ENCODE data around the gene HHAT.

Gene HHAT

DNA sequence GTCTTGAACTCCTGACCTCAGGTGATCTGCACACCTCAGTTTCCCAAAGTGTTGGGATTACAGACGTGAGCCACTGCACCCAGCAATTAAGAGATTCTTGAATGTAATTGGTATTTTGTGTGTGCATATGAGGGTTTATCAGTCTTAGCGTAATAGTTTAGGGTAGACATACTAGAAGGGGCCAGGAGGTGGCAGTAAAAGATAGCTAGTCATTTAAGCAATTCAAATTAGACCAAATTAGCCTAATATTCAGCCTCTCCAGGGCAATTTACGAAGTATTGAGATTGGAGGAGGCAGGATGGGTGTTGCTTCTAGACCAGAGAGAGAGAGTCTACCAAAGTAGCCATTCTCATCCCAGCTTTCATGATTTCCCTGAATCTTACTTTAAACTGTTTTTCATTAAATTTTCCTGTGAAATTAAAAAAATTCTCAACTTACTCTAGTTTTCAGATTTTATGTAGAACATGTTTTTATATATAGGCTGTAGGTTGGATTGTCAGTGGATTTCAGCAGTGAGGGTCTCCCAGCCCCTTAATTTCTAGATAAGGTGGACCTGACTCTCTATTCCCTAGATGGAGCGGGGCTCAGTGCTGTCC is 119.7 kb downstream of the HHAT start:
- Mint-ChIP-seq H3K9me3 (no peaks in the 10 kb centered on the region), H3K4me1 (ENCODE audit: low read depth in 2 of 2) (peaks cover 7 to 13% of the 10 kb centered on the region in 2 donors), H3K4me3 (no peak overlapping the region), H3K27ac (no peak overlapping the region), H3K36me3 (ENCODE audit: insufficient read depth) (no peaks in the 10 kb centered on the region), H3K27me3 (no peaks in the 10 kb centered on the region)
- peak; percentile 2 to 19 (median 7) for DNase-seq
- no peak for ATAC-seq (replicated peaks)

DNA sequence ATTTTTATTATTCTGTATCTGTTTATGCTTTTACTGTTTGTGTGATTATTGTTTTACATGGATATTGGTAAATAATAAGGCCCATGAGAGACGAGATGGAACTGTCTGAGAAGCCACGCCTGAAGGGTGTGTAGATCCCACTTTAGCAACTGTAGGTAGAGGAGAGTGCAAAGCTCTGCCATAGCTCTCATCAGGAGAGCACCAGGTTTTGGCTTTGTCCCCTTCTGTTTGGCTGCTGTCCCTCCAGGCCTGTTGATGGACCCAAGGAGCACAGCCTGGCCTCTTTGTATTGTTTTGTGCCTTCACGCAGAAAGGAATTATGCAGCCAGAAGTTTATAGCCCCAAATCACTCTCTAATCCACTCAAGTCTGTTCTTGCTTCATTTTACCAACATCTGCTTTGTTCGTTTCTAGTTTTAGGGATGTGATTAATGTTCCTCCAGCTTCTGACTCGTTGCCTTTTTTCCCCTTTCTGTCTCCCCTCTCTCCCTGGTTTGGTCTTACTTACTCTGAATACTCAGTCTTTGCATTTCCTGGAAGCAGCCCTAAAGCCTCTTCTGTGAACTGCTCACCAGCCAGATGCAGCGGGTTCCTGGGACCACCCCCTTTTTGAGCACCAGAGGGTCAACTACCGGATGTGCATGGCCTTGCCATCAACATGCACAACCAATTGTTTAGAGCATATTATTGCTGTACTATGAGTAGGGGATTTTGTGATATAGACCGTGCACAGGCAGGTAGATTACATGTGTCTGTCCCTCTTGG is 127.3 kb downstream of the HHAT start:
- H3K4me1 Mint-ChIP-seq (ENCODE audit: low read depth in 2 of 2): peaks cover 0 to 1% of the 10 kb centered on the region in 2 donors
- no peak overlapping the region for H3K4me3 Mint-ChIP-seq
- ATAC-seq (replicated peaks) (no peak), DNase-seq (no peak)
- H3K27ac Mint-ChIP-seq: no peak overlapping the region
- no peaks in the 10 kb centered on the region for H3K9me3 Mint-ChIP-seq
- H3K27me3 Mint-ChIP-seq: no peaks in the 10 kb centered on the region
- H3K36me3 Mint-ChIP-seq (ENCODE audit: insufficient read depth): peaks cover 4% of the 10 kb centered on the region

DNA sequence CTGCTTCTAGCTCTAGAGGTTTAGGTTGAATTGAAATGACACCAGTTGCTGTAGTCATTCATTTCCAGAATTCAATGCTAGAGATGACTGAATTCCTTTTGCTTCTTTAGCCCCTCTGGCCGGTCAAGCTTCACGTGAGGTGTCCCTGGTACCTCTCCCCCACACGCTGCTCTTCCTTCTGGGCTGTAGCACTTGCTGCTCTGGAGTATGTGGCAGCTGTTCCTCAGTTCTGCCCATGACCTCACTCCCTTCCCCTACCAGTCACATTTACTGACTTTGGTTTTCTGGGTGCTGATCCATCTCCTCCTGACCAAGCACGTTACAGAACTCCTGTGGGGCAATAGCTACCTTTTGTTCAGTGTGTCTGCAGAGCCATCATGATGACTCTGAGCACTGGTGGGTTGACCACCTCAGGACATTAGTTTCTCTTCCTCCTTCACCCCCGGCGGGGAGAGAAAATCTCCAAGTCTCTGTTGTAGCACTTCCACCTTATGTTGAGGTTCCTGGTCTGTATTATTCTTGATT is 128.1 kb downstream of the HHAT start:
- Mint-ChIP-seq H3K4me1 (ENCODE audit: low read depth in 2 of 2) (peaks cover 0 to 1% of the 10 kb centered on the region in 2 donors), H3K36me3 (ENCODE audit: insufficient read depth) (peaks cover 4% of the 10 kb centered on the region), H3K27me3 (no peaks in the 10 kb centered on the region), H3K9me3 (no peaks in the 10 kb centered on the region), H3K4me3 (no peak overlapping the region), H3K27ac (no peak overlapping the region)
- ATAC-seq (replicated peaks) (no peak), DNase-seq (no peak)

DNA sequence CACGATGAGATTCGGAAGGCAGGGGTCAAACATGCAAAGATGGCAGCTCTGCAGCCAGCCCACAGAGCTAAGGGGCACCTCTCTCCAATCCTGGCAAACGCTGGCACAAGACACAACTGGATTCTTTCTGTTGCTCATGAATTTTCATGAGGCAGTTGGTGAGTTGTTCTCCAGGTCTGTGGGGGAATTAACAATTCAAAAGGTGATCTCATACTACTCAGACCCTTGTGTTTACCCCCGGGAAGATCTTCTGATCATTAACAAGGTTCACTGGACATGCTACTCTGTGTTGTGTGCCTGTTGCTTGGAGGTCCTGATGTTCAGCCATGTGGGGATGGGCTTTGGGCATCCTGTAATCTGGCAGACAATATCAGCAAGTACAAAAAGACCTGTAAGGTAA is 128.9 kb downstream of the HHAT start:
- H3K4me3 Mint-ChIP-seq: no peak overlapping the region

DNA sequence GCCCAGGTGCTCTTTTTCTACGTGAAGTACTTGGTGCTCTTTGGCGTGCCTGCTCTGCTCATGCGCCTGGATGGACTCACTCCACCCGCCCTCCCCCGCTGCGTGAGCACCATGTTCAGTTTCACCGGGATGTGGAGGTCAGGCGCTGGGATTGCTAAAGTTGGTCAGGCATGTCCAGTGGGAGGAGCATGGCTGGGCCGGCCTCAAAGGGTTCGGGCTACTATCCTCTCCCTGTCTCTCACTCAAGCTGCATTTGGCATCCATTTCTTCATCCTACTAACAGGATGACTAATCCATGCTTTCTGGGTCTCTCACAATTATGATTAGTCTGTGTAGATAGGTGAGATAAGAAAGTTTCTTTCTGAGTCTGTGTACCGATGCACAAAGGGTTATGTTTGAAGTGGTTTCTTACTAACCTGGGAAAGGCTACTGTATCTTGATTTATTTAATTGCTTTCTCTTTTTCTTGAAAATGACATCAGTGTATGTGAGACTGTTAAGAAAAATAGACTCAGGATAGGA is 135.9 kb downstream of the HHAT start:
- Mint-ChIP-seq H3K27ac (no peak overlapping the region), H3K4me3 (no peak overlapping the region)
- DNase-seq: no peak

More for the DNA sequence above, 128.9 kb downstream of the HHAT start:
- Mint-ChIP-seq H3K4me1 (ENCODE audit: low read depth in 2 of 2) (peaks cover 0 to 1% of the 10 kb centered on the region in 2 donors), H3K36me3 (ENCODE audit: insufficient read depth) (peaks cover 4% of the 10 kb centered on the region), H3K9me3 (no peaks in the 10 kb centered on the region), H3K27ac (no peak overlapping the region), H3K27me3 (no peaks in the 10 kb centered on the region)
- DNase-seq: no peak
- no peak for ATAC-seq (replicated peaks)

DNA sequence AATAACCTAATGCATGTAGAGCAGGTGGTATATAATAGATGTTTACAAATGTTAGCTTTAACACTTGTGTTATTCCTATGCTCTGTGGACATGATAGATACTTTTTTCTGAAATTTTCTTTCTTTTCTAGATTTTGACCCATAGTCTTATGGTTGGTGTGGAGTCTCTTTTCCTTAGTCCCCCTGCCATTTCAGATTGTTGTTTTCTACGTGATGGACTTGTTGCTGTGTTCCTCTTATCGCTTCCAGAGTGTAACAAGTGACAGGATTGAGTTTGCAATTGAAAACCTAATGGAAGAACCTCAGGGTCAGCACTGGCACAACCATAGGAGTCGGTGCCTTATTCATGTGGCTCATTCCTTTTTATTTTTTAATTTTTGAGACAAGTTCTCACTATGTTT is 136.4 kb downstream of the HHAT start:
- H3K27ac Mint-ChIP-seq: no peak overlapping the region
- no peak overlapping the region for H3K4me3 Mint-ChIP-seq
- no peaks in the 10 kb centered on the region for H3K27me3 Mint-ChIP-seq
- H3K36me3 Mint-ChIP-seq (ENCODE audit: insufficient read depth): no peaks in the 10 kb centered on the region
- ATAC-seq (replicated peaks): no peak
- no peak for DNase-seq
- no peaks in the 10 kb centered on the region for H3K9me3 Mint-ChIP-seq
- no peaks in the 10 kb centered on the region for H3K4me1 Mint-ChIP-seq (ENCODE audit: low read depth in 2 of 2)

More for the DNA sequence above, 135.9 kb downstream of the HHAT start:
- Mint-ChIP-seq H3K36me3 (ENCODE audit: insufficient read depth) (no peaks in the 10 kb centered on the region), H3K9me3 (no peaks in the 10 kb centered on the region), H3K27me3 (no peaks in the 10 kb centered on the region), H3K4me1 (ENCODE audit: low read depth in 2 of 2) (no peaks in the 10 kb centered on the region)
- ATAC-seq (replicated peaks): no peak

DNA sequence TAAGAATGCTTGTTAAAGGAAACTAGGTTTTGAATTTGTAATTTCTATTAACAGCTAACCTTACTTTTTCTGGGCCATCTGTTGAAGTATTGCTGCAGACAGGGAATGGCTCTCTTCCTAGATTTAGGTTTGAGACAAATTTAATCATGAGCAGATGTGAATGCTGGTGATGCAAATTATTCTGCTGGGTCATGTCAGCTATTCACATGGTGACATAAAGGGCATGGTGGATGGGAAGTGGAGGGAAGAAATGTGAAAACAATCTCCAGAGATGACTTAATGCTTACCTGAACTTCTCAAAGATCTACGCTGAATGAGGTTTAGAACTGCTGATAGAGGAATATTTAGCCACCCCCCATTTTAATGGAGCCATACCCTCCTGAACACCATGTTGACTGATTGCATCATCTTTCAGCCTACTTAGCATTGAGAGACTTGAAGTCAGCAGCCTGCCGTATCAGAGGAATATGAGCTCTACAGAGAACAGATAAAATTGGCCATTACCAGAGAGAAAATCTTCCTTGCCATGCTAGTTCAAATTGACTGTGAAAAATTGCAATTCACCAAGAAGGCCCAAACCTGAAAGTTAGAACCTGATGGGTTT is 138.8 kb downstream of the HHAT start:
- Mint-ChIP-seq H3K36me3 (ENCODE audit: insufficient read depth) (no peaks in the 10 kb centered on the region), H3K9me3 (no peaks in the 10 kb centered on the region), H3K27ac (no peak overlapping the region), H3K27me3 (no peaks in the 10 kb centered on the region), H3K4me3 (no peak overlapping the region), H3K4me1 (ENCODE audit: low read depth in 2 of 2) (no peaks in the 10 kb centered on the region)
- DNase-seq (no peak), ATAC-seq (replicated peaks) (no peak)

DNA sequence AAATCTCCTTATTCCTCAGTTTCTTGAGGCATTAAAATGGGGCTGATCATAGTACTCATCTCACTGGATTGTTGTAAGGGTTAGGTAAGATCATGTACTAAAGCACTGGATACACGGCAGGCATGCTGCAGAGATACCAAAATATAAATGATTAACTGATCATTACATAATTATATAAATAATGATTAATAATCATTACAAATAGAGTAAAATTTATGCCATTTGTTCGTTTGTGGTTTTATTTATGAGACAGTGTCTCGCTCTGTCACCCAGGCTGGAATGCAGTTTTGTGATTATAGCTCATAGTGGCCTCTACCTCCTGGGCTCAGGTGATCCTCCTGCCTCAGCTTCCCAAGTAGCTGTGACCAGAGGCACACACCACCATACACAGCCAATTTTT is 140.7 kb downstream of the HHAT start:
- Mint-ChIP-seq H3K4me3 (no peak overlapping the region), H3K9me3 (no peaks in the 10 kb centered on the region), H3K27ac (no peak overlapping the region), H3K36me3 (ENCODE audit: insufficient read depth) (no peaks in the 10 kb centered on the region), H3K4me1 (ENCODE audit: low read depth in 2 of 2) (no peaks in the 10 kb centered on the region), H3K27me3 (no peaks in the 10 kb centered on the region)
- no peak for DNase-seq
- ATAC-seq (replicated peaks): no peak

DNA sequence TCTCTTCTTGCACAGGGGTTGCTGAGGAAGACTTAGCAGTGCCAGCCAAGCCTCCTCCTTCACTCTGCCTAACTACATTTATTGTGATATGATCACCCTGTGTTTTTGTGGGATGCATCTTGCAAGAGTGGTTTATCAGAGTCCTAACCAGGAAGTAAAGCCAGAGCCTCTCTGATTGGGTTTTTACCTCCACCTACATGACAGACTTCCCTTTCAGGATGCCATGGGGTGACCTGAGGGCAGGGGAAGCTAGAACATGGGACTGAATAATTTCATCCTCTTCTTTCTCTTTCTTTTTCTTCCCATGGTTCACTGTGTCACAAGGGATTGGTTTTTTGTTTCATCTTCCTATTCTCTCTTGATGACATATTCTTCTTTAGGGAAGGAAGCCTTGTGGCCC is 146.6 kb downstream of the HHAT start:
- Mint-ChIP-seq H3K9me3 (no peaks in the 10 kb centered on the region), H3K4me3 (no peak overlapping the region), H3K4me1 (ENCODE audit: low read depth in 2 of 2) (no peaks in the 10 kb centered on the region), H3K27ac (no peak overlapping the region), H3K36me3 (ENCODE audit: insufficient read depth) (no peaks in the 10 kb centered on the region), H3K27me3 (no peaks in the 10 kb centered on the region)
- DNase-seq (no peak), ATAC-seq (replicated peaks) (no peak)

DNA sequence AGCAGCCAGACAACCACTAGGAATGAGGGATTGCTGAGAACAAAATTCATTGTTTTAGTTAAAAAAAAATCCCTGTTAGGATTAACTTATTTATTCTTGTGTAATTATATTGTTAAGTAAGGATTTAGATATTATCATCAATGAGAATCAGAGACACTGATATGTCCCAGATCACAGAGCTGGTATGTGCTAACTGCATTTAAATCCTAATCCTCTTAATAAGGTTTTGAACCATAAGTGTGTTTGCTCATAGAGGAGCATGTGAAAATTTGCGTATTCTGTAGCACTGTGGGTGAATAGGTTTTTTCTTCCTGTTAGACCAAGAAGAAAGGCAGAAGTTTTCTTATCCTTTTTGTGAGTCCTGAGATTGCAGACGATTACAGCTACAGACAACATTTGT is 147.1 kb downstream of the HHAT start:
- no peaks in the 10 kb centered on the region for H3K9me3 Mint-ChIP-seq
- H3K27me3 Mint-ChIP-seq: no peaks in the 10 kb centered on the region
- no peaks in the 10 kb centered on the region for H3K4me1 Mint-ChIP-seq (ENCODE audit: low read depth in 2 of 2)
- H3K36me3 Mint-ChIP-seq (ENCODE audit: insufficient read depth): no peaks in the 10 kb centered on the region
- no peak overlapping the region for H3K4me3 Mint-ChIP-seq
- no peak for DNase-seq
- no peak overlapping the region for H3K27ac Mint-ChIP-seq
- ATAC-seq (replicated peaks): no peak

DNA sequence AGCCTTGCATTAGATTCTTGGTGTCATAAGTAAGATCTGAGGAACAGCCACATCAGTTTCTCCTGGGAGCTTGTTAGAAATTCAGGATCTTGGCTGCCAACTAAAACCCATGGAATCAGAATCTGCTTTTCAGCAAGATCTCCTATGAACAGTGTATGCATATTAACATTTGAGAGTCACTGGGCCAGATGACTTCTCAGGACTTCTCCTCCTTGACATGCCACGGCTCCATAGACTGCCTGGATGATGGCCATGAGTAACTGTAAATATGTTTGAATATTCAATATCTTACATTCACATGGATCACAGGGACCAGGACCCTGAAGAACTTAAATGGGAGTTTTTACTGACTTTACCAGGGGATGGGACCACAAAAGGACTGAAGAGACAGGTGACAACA is 148.0 kb downstream of the HHAT start:
- no peaks in the 10 kb centered on the region for H3K36me3 Mint-ChIP-seq (ENCODE audit: insufficient read depth)
- H3K4me1 Mint-ChIP-seq (ENCODE audit: low read depth in 2 of 2): no peaks in the 10 kb centered on the region
- no peak overlapping the region for H3K27ac Mint-ChIP-seq
- no peaks in the 10 kb centered on the region for H3K9me3 Mint-ChIP-seq
- no peaks in the 10 kb centered on the region for H3K27me3 Mint-ChIP-seq
- DNase-seq (no peak), ATAC-seq (replicated peaks) (no peak)
- no peak overlapping the region for H3K4me3 Mint-ChIP-seq

DNA sequence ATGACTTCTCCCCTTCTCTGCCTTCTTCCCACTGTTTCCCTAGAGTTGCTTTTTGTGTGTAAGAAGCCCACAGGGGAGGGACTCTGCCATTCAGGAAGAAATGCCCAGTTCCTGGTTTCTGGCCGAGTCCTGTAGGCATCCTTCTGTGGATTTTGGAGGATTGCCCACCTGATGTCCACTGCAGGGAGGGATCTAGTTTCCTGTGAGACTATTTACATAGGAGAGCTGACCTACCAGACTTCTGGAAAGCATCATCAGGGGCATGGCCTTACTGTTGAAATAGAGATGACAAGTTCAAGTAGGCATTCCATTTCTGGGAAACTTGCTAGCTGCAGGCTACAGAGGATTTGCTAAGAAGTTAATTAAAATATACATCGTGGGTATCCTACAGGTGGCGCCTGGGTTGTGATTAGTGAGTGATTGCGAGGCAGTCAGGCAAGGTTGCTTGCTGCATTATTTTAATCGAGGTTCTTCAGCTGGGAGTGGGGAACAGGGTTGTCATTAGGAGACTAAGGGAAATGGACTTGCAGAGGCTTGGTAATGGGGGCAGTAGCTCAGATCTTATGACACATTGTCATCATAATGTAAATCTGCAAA is 148.7 kb downstream of the HHAT start:
- no peaks in the 10 kb centered on the region for H3K9me3 Mint-ChIP-seq
- H3K36me3 Mint-ChIP-seq (ENCODE audit: insufficient read depth): no peaks in the 10 kb centered on the region
- ATAC-seq (replicated peaks) (no peak), DNase-seq (no peak)
- no peaks in the 10 kb centered on the region for H3K27me3 Mint-ChIP-seq
- H3K27ac Mint-ChIP-seq: no peak overlapping the region
- H3K4me3 Mint-ChIP-seq: no peak overlapping the region
- H3K4me1 Mint-ChIP-seq (ENCODE audit: low read depth in 2 of 2): no peaks in the 10 kb centered on the region

DNA sequence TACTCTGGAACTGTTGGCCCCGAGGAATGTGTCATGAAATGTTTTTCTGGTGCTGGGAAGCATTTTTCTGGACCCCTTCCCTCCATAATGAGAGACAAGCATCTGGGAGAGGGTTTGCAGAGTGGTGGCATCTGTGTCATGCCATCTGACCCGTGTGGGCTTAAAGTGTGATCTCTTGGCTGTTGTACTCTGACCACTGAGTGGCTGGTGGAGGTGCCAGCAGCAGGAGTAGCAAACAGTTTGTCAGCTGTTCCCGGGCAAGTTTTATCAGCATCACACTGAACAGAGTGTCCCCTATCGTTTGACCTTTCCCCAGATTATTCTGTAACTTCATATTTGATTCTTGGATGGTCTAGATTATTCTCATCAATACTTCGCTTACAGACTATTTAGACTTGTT is 150.1 kb downstream of the HHAT start:
- DNase-seq (no peak), ATAC-seq (replicated peaks) (no peak)
- Mint-ChIP-seq H3K4me3 (no peak overlapping the region), H3K36me3 (ENCODE audit: insufficient read depth) (no peaks in the 10 kb centered on the region), H3K4me1 (ENCODE audit: low read depth in 2 of 2) (no peaks in the 10 kb centered on the region), H3K9me3 (no peaks in the 10 kb centered on the region), H3K27me3 (no peaks in the 10 kb centered on the region), H3K27ac (no peak overlapping the region)

Data from effector memory CD8-positive, alpha-beta T cell (primary cell).